Esophagus squamous epithelium (tissue), 4 donors: ENCODE measurements around the gene CTNND2.

Experiments
- CTCF ChIP-seq, 6 experiments: fragments of 450-650 bp in 4 of 6; fragments of 200-600 bp in 2 of 6; sonication (generic) in 2 of 6; IDR thresholded peaks; one replicate each; pipeline ENCODE4 v1.5.1; 2016 to 2019; ENCODE audit warnings: antibody characterized with exemption in 6 of 6, mild to moderate bottlenecking in 4 of 6, moderate library complexity in 4 of 6
- POLR2A ChIP-seq, 4 donors: fragments of 450-650 bp; IDR thresholded peaks; one replicate each; pipeline ENCODE4 v1.6.1; 2017; ENCODE audit warnings: antibody characterized with exemption in 4 of 4, mild to moderate bottlenecking in 4 of 4, moderate library complexity in 3 of 4

- no peak for TF ChIP-seq CTCF (IDR thresholded peaks at IDR 0.05)
- TF ChIP-seq POLR2A (IDR thresholded peaks at IDR 0.05) = no peak
Observed at GRCh38 chr5:11785771-11786352, 118.4 kb downstream of the CTNND2 start.
